GM20000 (cell line): ENCODE data around the gene MUSK.
"Not testable (repeated sequence)": the region's sequence is repeated elsewhere in the genome, so short reads cannot be mapped to it uniquely, and the experiment has no call there.

ENCODE experiments used
- DNase-seq: peaks from one replicate; pipeline ENCODE4 v3.0.0; 2012; ENCODE audit warnings: low spot score
- TF ChIP-seq, protein P1 (sequence below): IDR thresholded peaks from 2 replicates; pipeline ENCODE4 v1.5.1; 2012; ENCODE audit warnings: mild to moderate bottlenecking, control low read depth; ENCODE audit errors: extremely low read depth, missing control alignments

Gene MUSK

DNA sequence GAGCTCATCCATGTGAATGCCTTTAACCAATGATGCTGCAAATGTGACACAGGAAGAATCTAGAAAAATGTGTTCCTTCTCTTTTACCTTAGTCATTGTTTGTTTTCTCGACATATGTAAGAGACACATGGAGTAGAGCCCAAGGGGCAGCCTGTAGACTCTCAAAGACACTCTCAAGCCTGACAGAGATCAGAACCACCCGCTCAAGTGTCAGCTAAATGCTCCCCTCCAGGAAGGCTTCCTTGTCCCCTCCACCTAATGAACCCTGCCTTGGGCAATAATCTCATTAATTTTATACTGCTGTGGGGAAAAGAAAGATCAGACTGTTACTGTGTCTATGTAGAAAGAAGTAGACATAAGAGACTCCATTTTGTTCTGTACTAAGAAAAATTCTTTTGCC, 157.4 kb downstream of the MUSK start:
- no peak for DNase-seq
- TF ChIP-seq, protein P1, sequence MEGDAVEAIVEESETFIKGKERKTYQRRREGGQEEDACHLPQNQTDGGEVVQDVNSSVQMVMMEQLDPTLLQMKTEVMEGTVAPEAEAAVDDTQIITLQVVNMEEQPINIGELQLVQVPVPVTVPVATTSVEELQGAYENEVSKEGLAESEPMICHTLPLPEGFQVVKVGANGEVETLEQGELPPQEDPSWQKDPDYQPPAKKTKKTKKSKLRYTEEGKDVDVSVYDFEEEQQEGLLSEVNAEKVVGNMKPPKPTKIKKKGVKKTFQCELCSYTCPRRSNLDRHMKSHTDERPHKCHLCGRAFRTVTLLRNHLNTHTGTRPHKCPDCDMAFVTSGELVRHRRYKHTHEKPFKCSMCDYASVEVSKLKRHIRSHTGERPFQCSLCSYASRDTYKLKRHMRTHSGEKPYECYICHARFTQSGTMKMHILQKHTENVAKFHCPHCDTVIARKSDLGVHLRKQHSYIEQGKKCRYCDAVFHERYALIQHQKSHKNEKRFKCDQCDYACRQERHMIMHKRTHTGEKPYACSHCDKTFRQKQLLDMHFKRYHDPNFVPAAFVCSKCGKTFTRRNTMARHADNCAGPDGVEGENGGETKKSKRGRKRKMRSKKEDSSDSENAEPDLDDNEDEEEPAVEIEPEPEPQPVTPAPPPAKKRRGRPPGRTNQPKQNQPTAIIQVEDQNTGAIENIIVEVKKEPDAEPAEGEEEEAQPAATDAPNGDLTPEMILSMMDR = no peak

GRCh38 chr9:110826400-110826799, 157.8 kb downstream of the MUSK start:
- DNase-seq = not testable (repeated sequence)

DNA sequence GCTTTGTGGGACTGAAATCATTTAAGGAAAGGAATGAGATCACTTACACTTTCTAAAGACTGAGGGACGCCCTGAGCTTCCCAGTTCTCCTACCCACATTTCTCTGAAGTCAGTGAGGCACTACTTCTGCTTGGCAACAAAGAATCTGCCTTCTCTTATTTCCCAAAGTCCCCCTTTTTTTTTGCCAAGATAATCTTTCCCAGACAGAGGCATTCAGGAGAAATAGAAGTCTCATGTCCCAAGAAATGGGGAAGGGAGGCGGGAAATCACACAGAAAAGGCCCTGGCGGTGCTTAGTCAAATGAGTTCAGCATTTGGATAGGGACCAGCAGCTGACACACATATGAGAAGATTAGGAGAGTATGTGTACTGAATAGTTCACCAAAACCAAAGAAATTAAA, 159.7 kb downstream of the MUSK start:
- no peak for DNase-seq

GRCh38 chr9:110830495-110830894, 161.9 kb downstream of the MUSK start:
- TF ChIP-seq, protein P1 = no peak
- no peak for DNase-seq

More for the DNA sequence above, 159.7 kb downstream of the MUSK start:
- TF ChIP-seq, protein P1 = no peak

GRCh38 chr9:110832926-110833325, 164.3 kb downstream of the MUSK start:
- DNase-seq = no peak
- TF ChIP-seq, protein P1 = no peak

DNA sequence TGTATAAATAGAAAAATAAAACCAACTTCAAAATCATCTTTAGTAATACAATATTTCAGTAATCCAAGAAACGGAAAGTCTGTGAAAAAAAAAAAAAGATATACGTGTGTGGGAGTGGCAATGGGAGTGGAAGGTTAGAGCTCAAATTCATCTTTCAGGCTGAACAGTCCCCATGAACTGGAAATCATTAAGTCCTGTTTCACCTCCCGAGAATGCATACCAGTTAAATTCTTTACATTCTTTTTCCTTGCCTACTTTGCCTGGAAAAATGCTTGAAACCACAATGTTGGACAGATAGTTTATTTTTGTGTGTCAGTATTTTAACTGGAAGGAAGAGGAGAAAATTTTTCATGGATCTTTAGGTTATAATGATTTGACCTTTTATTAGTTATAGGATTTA, 166.8 kb downstream of the MUSK start:
- DNase-seq = no peak
- TF ChIP-seq, protein P1 = no peak

DNA sequence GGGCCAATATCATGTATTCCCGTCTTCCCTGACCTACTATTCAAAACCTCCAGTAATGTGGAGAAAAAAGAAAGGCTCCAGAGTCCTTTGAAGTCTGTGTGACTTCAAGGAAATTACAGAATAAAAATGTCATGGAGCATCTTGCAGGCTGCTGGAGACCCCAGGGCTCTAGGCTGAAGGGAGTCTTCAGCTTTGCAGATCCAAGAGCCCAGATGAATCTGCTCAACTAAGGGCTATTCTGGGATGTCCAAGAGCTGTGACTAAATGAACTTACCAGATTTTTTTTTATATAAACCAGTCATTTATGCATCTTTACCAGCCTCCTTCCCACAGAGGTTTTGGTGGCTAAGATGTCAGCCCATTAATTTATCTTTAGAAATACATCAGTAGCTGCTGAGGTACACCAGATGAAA, 167.3 kb downstream of the MUSK start:
- TF ChIP-seq, protein P1 = no peak
- DNase-seq = no peak

GRCh38 chr9:110837401-110838005, 168.9 kb downstream of the MUSK start:
- no peak for DNase-seq
- TF ChIP-seq, protein P1 = no peak
